Esophagus muscularis mucosa (tissue), 4 donors: ENCODE results near the gene LRRC27. TPM values are rescaled to one million over a fixed set of nuclear protein-coding genes. Genes with fewer than 3 reads are reported as not detected.

Experiments used
- DNase-seq: peaks from one replicate; pipeline ENCODE4 v3.0.0-alpha.2; 2017; ENCODE audit errors: extremely low spot score
- H3K27ac ChIP-seq, 4 donors: fragments of 200-600 bp; sonication (generic); replicated peaks in 1 of 4; 1 replicate in 3 of 4; 2 replicates in 1 of 4; pipeline ENCODE4 v1.5.1; 2016 to 2019; ENCODE audit warnings: mild to moderate bottlenecking in 1 of 4
- H3K27me3 ChIP-seq, 4 donors: fragments of 200-600 bp; sonication (generic); one replicate each; pipeline versions ENCODE4 v1.5.1 to v1.6.0; 2016 to 2019
- H3K36me3 ChIP-seq, 4 donors: fragments of 200-600 bp; sonication (generic); one replicate each; pipeline ENCODE4 v1.5.1; 2016 to 2019
- H3K4me1 ChIP-seq, 4 donors: fragments of 200-600 bp; sonication (generic); one replicate each; pipeline ENCODE4 v1.5.1; 2016 to 2019
- H3K4me3 ChIP-seq, 4 donors: fragments of 200-600 bp; sonication (generic); 1 replicate in 2 of 4; 2 replicates in 2 of 4; pipeline ENCODE4 v1.5.1; 2016 to 2019; ENCODE audit warnings: mild to moderate bottlenecking in 4 of 4, moderate library complexity in 1 of 4
- H3K9me3 ChIP-seq, 4 donors: fragments of 200-600 bp; sonication (generic); 1 replicate in 3 of 4; 2 replicates in 1 of 4; pipeline ENCODE4 v1.5.1; 2016 to 2019
- CTCF ChIP-seq, 3 experiments: fragments of 200-600 bp in 2 of 3; fragments of 450-650 bp in 1 of 3; sonication (generic) in 2 of 3; IDR thresholded peaks; one replicate each; pipeline ENCODE4 v1.5.1; 2017 to 2019; ENCODE audit warnings: antibody characterized with exemption in 3 of 3, mild to moderate bottlenecking in 2 of 3, moderate library complexity in 1 of 3
- EP300 ChIP-seq: sonication (generic); formaldehyde crosslinking; IDR thresholded peaks from one replicate; pipeline ENCODE4 v1.6.1; 2017; ENCODE audit warnings: antibody characterized with exemption
- POLR2A ChIP-seq: fragments of 450-650 bp; IDR thresholded peaks from one replicate; pipeline ENCODE4 v1.6.1; 2017; ENCODE audit warnings: antibody characterized with exemption, moderate library complexity, mild to moderate bottlenecking, low read depth
- POLR2AphosphoS5 ChIP-seq, 2 donors: sonication (generic); formaldehyde crosslinking; IDR thresholded peaks; one replicate each; pipeline ENCODE4 v1.6.1; 2017; ENCODE audit warnings: antibody characterized with exemption in 2 of 2
- WGBS: methylation state at CpG from one replicate; pipeline ENCODE4 v1.1.5; 2018; 5-methylcytosine and 5-hydroxymethylcytosine counted together
- intact Hi-C: fragments of 100-400 bp; cut with DNase I; formaldehyde crosslinking; loops from one replicate; pipeline ENCODE4 v1.15.1; 2023
- total RNA-seq, 4 donors: library from RNA; depleted of rRNA; stranded (reverse); fragments of >200 nt; gene quantifications; one replicate each; pipeline versions ENCODE4 v1.1.0 to v1.2.1, GENCODE V29; 2016

The LRRC27 gene
- total RNA-seq, 4 donors from 2014 or later: 5.8 to 19.1 (median 9.5) TPM

- TF ChIP-seq CTCF (IDR thresholded peaks at IDR 0.05): no peak
- no peak for TF ChIP-seq POLR2AphosphoS5 (IDR thresholded peaks at IDR 0.05)
- no peak for TF ChIP-seq EP300
- TF ChIP-seq POLR2A: no peak
- Histone ChIP-seq H3K27me3 (no peaks in the 10 kb centered on the region), H3K36me3 (peaks cover 0 to 35% (median 15%) of the 10 kb centered on the region in 4 donors), H3K4me1 (peaks cover 0 to 9% (median 1%) of the 10 kb centered on the region in 4 donors), H3K9me3 (no peaks in the 10 kb centered on the region), H3K27ac (no peak overlapping the region), H3K4me3 (no peak overlapping the region)
- intact Hi-C loops: no loop called here
- DNase-seq: no peak
- 95% methylated on average over 13 of the region's 13 CpGs for WGBS
These were observed 23.8 kb downstream of the LRRC27 start for GRCh38 chr10:132355754-132356153.

GRCh38 chr10:132356621-132357195 is 24.7 kb downstream of the LRRC27 start:
- intact Hi-C loops: no loop called here
- DNase-seq: no peak
- Histone ChIP-seq H3K27me3 (no peaks in the 10 kb centered on the region), H3K9me3 (no peaks in the 10 kb centered on the region), H3K36me3 (peaks cover 0 to 40% (median 17%) of the 10 kb centered on the region in 4 donors), H3K4me3 (no peak overlapping the region), H3K27ac (no peak overlapping the region), H3K4me1 (peaks cover 0 to 9% (median 1%) of the 10 kb centered on the region in 4 donors)
- TF ChIP-seq POLR2A: no peak
- TF ChIP-seq CTCF (IDR thresholded peaks at IDR 0.05): no peak
- no peak for TF ChIP-seq EP300
- no peak for TF ChIP-seq POLR2AphosphoS5 (IDR thresholded peaks at IDR 0.05)
- WGBS: 96% methylated on average over 11 of the region's 12 CpGs

- Histone ChIP-seq H3K9me3 (no peaks in the 10 kb centered on the region), H3K27ac (no peak overlapping the region), H3K4me3 (no peak overlapping the region), H3K4me1 (peaks cover 0 to 8% (median 1%) of the 10 kb centered on the region in 4 donors), H3K36me3 (peaks cover 0 to 47% (median 24%) of the 10 kb centered on the region in 4 donors), H3K27me3 (no peaks in the 10 kb centered on the region)
- TF ChIP-seq POLR2A (no peak), POLR2AphosphoS5 (IDR thresholded peaks at IDR 0.05) (no peak), EP300 (no peak)
- no peak for DNase-seq
- 96% methylated on average over 15 of the region's 15 CpGs for WGBS
- intact Hi-C loops: no loop called here
These were observed 25.5 kb downstream of the LRRC27 start for GRCh38 chr10:132357286-132358058.

GRCh38 chr10:132359305-132360040 is 27.5 kb downstream of the LRRC27 start:
- no peak overlapping the region for H3K27ac ChIP-seq
- intact Hi-C loops: no loop called here
- H3K9me3 ChIP-seq: no peaks in the 10 kb centered on the region
- peaks cover 0 to 3% (median 0%) of the 10 kb centered on the region in 4 donors for H3K4me1 ChIP-seq
- no peak for DNase-seq
- H3K4me3 ChIP-seq: no peak overlapping the region
- no peaks in the 10 kb centered on the region for H3K27me3 ChIP-seq
- H3K36me3 ChIP-seq: peaks cover 0 to 41% (median 26%) of the 10 kb centered on the region in 4 donors
- TF ChIP-seq EP300 (no peak), POLR2AphosphoS5 (IDR thresholded peaks at IDR 0.05) (no peak), CTCF (IDR thresholded peaks at IDR 0.05) (no peak), POLR2A (no peak)
- 91% methylated on average over 15 of the region's 21 CpGs for WGBS
